NCI-H1694 treated with DMSO at 0.1 percent for 48 hours (cell line): ENCODE results near the gene BHLHE23.
A peak's percentile ranks its signal among the peaks of the same experiment; 100 is the strongest.

Source experiments
- DNase-seq: peaks from one replicate; lab custom pipeline; 2025; lab: John Stamatoyannopoulos, UW

Gene BHLHE23

GRCh38 chr20:63009045-63009961 is 2.5 kb upstream of the BHLHE23 start:
- DNase-seq = peak; percentile 44

- DNase-seq = no peak
Observed at GRCh38 chr20:63008541-63009044, 1.8 kb upstream of the BHLHE23 start.

- no peak for DNase-seq
Observed at GRCh38 chr20:63007646-63008488, 1.1 kb upstream of the BHLHE23 start.

GRCh38 chr20:63007360-63007645 is 539 bp upstream of the BHLHE23 start:
- no peak for DNase-seq

- no peak for DNase-seq
Observed at GRCh38 chr20:63005862-63006539, 763 bp downstream of the BHLHE23 start.

GRCh38 chr20:63005365-63005861 is 1.4 kb downstream of the BHLHE23 start:
- DNase-seq = no peak

- no peak for DNase-seq
Observed at GRCh38 chr20:63004607-63005364, 2.0 kb downstream of the BHLHE23 start.

- no peak for DNase-seq
Observed at GRCh38 chr20:63003546-63003945, 3.2 kb downstream of the BHLHE23 start.

- no peak for DNase-seq
Observed at GRCh38 chr20:63002511-63002910, 4.3 kb downstream of the BHLHE23 start.

GRCh38 chr20:63000958-63001357 is 5.8 kb downstream of the BHLHE23 start:
- DNase-seq = no peak

GRCh38 chr20:63000036-63000435 is 6.7 kb downstream of the BHLHE23 start:
- no peak for DNase-seq

- no peak for DNase-seq
Observed at GRCh38 chr20:62999580-62999979, 7.2 kb downstream of the BHLHE23 start.

GRCh38 chr20:62998449-62998848 is 8.3 kb downstream of the BHLHE23 start:
- DNase-seq = no peak

GRCh38 chr20:62997417-62998035 is 9.2 kb downstream of the BHLHE23 start:
- DNase-seq = no peak

GRCh38 chr20:62996596-62996982 is 10.2 kb downstream of the BHLHE23 start:
- no peak for DNase-seq

- DNase-seq = no peak
Observed at GRCh38 chr20:62995898-62996595, 10.7 kb downstream of the BHLHE23 start.

GRCh38 chr20:62995481-62995880 is 11.3 kb downstream of the BHLHE23 start:
- no peak for DNase-seq

- DNase-seq = no peak
Observed at GRCh38 chr20:62994869-62995281, 11.9 kb downstream of the BHLHE23 start.

- DNase-seq = no peak
Observed at GRCh38 chr20:62993856-62994494, 12.8 kb downstream of the BHLHE23 start.

GRCh38 chr20:62991863-62992262 is 14.9 kb downstream of the BHLHE23 start:
- no peak for DNase-seq
